Stimulated activated CD4-positive, alpha-beta T cell treated with anti-CD3 and anti-CD28 coated beads, Interleukin-4, amount 100 ng/mL, for 4 hours (primary cell): Measurements from ENCODE around the gene AREL1.

ENCODE experiments used
- DNase-seq, 2 experiments: peaks; one replicate each; pipeline ENCODE4 v3.0.0-alpha.2; 2020

AREL1 gene

DNA sequence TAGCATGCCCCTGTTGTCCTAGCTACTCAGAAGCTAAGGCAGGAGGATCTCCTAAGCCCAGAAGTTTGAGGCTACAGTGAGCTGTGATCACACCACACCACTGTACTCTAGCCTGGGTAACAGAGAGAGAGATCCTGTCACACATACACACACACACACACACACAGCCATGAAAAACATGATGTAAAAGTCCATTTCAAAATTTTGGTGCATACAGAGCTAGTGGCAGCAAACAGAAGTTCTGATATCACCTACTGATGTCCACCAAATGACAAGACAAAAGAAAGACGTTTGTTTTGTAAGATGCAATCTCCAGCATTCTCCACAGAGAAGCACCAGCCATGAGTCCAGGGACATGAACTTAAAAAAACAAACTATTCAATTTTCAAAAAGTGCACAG is 15.9 kb downstream of the AREL1 start:
- DNase-seq, result no peak

DNA sequence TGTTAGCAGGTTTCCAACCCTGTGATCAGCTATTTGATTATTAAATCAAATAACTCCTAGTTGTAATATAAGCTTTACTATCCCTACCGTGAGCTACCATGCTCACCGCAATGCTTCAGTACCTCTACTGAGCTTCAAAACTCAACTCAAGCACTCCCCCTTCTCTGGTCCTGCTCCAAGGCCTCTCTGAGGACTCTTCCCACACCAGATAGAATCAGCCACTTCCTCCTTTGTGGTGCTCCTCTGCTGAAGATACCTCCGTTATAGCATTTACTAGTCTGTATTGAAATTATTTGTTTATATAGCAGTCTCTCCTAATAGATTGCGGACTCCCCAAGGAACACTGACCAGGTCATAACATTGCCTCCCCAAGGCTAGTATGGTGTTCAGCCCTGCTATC is 17.5 kb downstream of the AREL1 start:
- DNase-seq, result no peak

DNA sequence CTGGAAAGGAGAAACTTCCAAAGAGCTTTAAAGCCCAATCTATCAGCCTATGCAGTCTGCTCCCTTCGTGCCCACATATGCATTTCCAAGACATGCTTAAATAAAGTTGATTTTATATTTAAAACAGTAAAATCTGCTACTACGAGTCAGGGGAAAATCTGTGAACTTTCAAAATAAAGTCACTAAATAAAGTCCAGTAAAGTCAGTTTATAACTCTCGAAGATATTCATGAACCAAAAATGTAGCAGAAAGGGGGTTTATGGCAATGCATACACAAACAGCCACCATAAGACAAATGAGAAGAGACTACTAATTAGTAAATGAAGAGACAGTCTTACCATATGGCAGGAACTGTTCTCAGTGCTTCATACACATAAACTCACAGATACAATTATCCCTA is 19.7 kb downstream of the AREL1 start:
- DNase-seq, result no peak

DNA sequence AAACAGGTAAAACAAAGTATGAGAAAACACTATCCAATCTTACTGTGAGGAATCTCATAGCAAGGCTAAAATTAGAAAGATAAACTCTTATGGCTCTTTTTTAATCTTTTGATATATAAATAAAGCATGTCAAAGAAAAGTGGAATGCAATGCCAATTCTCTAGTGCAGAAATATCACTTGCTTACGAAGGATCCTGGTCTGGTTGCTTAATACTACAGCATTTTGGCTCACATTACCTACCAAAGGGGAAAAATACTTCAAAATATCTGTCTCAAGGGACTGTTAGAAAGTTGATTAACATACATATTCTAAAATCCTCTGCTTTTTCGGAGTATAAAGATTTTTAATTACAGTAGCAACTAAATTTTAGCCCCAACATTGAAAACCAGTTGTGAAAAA is 21.4 kb downstream of the AREL1 start:
- DNase-seq, result no peak

DNA sequence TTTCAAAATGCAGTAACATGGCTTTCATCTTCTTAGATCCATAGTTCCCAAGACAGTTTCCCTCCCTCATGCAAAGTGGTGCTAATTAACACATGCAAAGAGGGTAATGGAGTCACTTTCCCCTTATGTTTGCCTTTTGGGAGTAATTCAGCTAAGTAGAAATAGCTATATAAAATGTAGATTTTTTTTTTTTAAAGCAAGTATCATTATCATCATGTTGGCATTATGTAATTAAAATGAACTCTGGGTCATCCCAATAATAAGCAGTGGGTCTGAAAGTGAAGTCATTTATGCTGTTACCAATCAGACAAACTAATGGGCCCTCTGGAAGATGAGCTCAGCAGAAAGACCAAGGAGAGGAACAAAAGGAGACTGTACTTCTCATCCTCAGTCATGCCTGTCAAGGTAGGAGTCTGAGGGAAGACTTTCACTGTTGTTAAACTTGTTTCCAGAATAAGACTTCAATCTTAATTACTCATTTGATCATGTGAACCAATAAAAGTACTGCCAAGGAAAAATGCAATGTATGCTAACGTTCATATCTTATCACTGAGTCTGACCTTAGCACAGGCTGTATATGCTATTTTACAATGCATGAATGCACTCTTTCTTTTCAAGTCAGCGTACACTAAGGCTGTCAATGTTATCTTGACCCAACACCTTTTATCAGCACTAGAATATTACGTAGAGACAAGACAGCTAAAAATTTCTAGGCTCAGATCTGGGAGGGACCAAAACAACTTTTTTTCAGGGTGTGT is 26.8 kb downstream of the AREL1 start:
- no peak for DNase-seq

DNA sequence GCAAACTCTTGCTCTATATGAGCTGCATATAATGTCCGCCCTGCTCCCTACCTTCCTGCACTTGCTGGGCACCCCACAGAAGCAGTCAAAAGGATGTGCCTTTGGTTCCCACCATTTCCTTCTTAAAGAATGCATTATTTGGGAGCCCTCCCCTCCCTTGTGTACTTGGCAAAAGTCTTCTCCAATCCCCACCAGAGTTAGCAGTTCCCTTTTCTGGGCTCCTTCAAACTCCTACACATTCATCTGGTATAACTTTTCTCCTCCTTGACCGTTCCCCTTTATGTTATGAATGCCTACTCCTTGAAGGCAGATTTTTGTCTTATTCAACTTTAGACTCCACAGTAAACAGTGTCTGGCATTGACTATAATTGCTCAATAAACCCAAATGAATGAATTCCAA is 27.8 kb downstream of the AREL1 start:
- DNase-seq, result no peak

DNA sequence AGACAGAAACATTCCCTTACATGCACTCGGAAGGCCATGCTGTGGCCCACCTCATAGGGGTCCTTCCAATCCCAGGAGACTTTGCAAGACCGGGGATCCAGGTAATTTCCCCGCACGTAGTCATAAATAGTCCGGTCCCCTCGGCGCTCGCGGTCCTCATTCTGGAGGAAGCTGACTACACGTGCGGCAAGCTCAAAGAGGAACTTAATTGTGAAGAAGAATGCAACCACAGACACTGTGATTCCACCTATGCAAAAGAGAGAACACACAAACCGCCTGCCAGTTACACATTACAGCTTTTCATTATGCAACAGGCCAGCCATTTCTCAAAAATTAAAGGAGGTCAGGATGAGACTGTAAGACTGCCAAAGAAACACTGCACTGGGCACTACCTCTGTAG is 28.4 kb downstream of the AREL1 start:
- DNase-seq, result no peak

DNA sequence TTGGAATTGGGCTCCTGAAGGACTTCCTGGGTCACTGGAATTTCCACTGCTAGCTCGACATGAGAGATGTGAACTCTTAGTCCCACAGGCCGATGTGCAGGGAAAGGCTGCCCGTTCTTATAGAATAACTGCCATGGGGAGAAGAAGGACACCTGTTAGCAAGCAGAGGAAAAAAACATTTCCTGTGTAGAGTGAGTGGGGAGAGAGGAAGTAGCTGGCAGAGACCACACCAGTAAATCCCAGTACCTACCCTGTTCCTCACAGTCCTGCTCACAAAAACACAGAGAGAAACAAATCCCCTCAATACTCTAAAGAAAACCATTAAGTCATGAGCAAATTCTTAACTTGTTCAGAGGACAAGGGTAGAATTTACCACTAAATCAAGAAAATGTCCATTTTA is 29.5 kb downstream of the AREL1 start:
- no peak for DNase-seq

DNA sequence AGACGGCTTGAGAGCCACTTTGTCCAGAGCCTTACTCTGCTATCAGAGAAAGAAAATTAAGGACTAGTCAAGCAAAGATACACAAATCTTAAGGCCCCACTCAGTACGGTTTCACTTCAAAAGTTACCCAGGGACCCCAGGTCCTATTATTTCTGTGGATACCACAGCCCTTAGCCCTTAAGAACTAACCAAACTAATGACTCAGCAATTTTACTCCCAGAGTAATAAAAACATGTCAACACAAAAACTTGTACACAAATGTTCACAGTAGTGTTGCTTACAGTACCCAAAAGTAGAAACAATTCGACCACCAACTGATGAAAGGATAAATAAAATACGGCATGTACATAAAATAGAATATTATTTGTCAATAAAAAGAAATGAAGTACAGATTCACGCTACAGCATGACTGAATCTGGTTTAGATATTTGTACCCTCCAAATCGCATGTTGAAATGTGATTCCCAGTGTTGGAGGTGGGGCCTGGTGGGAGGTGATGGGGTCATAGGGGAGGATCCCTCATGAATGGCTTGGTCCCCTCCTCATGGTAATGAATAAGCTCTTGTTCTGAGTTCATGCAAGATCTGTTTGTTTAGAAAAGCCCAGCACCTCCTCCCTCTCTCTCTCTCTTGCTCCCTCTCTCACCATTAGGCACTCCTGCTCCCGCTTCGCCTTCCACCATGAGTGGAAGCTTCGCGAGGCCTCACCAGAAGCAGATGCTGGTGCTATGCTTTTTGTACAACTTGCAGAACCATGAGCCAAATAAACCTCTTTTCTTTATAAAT is 30.5 kb downstream of the AREL1 start:
- no peak for DNase-seq

DNA sequence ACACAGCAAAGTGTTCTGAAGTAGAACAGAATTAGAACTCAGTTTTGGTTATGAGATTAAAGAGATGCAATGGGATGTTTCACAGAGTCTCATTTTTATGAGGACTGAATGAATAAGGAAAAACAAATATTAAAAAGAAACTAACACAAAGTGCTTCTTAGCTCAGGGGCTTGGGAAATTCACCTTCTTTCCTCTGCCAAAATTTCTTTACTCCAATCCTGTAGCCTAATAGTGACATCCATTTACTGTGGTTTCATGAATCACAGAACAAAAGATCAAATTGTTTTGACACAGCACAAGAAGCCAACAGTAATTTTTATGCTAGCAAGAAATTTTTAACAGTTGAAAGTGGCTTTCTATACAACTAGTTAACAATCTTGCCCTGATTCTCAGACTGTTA is 37.7 kb downstream of the AREL1 start:
- DNase-seq, result no peak

DNA sequence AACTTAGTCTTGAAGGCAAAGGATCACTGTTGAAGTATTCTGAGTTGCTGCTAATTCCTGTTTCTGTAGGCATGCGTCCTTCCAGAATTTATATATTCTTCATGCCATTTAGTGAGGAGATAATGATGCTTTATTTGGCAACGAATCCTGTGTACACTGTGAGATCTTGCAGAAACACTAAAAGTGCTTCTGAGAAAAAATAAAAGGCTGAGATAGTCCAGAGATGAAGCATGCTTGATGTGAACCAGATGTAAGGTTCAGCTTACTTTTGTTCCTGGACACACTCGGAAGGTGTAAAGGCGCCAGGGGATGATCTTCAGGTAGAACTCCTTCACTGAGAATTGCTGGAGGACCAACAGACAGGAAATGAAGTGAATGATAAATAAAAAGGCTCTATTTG is 39.1 kb downstream of the AREL1 start:
- DNase-seq, result no peak

DNA sequence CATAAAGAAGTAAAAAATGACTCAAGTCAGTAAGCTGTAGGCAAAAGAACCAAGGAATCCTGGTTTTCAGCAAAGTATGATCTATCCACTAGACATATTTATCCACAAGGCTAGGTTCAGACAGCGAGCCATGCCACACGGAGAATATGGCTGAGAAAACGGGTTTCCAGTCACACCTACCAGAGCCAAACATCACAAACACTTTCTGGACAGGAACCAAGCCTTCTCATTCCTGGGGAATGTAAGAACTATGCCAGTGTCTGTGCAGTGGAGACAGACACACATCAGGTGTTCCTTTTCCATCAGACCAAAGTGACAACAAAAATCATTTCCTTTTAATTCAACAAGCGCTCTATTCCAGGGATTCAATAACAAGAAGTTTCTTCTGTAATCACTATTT is 41.1 kb downstream of the AREL1 start:
- DNase-seq, result no peak

DNA sequence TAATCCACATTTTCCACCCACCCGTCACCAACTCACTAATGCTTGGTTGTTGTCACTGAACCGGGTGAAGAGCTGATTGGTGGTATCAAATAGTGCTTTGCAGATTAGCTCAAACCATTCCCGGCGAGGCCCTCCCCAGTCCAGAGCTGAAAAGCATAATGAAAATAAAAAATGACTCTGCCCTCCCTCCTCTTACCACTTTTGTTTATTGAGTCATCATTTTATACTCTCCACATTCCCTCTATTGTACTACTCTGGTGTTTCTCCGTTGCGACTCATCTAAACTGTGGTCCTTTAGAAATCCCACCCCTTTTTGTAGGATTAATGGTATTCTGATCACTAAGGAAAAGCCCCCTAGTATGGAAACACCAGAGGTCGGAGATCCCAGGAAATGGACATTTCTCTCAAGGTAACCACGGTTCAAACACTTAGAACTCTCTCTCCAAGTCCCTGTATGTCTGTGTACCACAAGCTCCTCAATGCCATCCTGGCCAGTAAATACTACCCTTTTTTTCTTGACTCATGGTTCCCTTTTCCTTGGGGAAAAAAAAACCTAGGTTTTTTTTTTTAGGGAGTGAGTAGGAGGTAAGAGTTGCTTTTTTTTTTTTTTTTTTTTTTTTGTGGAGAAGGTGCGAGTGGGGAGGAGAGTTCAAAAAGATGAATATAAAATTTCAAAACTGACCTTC is 42.0 kb downstream of the AREL1 start:
- DNase-seq, result no peak

DNA sequence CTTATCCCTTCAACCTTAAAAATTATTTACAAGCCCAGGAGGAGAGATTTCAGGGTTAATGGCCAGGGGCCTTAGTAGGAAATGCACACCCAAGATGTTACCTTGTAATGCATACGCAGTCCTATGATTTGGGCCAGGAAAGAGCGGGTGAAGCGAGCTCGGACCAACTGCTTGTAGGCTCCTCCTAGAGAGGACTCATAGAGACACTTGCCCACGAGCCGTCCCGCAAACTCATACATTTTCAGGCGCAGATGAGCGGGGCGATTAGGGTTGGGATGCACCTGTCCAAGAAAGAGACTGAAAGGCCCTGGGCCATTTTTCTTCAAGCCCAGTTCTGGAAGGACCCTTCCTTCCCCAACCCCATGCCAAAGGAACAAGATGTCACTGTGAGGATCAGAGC is 43.0 kb downstream of the AREL1 start:
- DNase-seq, result no peak

DNA sequence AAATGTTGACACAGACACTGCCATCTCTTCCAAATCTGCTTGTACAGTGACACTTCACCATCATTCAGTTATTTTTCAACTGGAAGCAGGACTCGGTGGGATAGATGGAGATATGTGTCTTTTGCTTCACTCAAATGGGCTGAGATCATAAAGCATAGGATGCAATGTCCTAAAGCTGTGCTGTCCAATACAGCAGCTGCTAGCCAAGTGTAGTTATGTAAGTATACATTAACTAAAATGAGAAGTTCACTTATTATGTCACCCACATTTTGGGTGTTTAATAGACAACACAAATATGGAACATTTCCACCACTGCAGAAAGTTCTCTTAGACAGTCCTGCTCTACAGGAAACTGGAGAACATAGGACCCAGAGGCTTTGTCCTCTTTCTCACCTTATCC is 43.6 kb downstream of the AREL1 start:
- no peak for DNase-seq

DNA sequence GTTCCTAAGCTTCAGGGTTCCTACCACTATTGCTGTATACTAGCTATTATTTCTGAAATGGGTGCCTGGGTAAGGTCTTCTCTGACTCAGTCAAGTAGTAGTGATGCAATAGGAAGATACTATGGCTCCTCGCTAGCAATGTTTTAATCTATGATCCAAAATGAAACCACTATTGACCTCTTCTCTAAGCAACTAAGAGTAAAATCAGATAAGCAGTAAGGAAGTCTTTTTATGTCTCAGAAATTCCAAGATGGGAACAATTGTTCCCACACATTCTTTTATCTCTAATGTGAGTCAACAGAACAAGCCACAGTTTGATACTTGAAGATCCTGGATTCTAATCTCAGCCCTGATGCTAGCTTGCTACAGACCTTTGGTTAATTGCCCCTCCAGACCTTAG is 45.1 kb downstream of the AREL1 start:
- no peak for DNase-seq

DNA sequence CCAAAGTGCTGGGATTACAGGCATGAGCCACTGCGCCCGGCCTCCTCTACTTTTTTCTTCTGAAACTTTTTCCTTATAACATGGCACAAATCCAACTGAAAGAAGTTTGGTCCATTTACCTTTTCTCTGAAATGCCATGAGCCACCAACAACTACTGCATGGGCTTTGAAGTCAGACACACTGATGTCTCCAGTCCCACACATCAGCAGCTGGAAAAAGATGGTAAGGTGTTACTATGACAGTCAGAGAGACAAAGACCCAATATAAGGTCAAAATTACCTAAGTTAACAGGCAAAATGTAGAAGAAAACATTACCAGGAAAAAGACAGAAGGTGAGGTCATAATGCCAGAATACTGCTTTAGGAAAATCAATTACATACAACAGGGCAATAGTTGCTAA is 48.2 kb downstream of the AREL1 start:
- DNase-seq, result no peak

DNA sequence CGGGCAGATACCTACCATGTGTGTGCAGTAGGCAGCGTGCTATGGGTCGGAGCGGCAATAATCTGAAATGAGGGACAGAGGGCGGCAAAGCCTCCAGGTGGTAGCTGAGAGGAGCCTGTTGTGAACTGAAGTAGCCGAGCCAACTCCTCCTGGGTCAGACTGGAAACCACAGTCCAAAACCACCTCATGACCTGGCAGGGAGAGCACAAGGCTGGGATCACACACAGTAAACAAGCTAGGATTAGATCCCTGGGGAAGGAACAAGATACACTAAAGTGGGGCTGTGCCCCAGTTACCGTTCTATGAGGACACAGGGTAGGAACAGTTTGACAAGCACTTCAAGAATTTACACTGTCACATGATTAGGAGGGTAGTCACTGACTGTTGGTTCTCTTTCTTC is 49.0 kb downstream of the AREL1 start:
- no peak for DNase-seq

DNA sequence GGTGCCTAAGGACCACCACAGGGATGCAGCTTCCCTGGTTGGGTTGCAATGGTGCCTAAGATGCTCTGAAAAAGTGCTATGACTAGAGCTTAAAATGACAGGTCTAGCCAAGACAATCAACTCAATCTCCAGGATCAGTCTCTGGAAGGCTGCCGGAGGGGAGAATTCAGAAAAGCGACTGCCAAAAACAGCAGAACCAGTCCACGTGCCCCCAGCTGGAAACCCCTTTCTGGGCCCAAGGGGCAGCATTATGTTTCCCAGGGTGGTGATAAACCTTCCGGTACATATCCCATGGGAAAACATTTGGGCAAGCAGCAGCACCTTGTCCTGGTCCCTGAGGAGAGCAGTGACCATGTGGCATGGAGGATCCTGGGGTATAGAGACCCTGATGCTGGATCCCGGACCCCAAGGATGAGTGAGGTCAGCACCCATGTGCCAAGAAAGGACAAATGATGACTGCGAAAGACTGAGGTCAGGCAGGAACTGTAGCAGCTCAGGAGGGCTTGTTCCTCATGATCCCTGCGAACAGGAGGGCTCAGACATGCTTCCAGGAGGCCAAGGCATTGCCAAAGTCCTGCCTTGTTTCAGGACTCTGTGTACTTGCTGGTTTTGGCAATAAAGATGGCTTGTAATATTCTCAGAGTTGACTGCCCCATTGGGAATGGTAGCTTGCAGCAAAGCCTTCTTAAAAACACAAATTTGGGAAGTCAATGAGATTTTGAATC is 51.0 kb downstream of the AREL1 start:
- DNase-seq, result no peak

DNA sequence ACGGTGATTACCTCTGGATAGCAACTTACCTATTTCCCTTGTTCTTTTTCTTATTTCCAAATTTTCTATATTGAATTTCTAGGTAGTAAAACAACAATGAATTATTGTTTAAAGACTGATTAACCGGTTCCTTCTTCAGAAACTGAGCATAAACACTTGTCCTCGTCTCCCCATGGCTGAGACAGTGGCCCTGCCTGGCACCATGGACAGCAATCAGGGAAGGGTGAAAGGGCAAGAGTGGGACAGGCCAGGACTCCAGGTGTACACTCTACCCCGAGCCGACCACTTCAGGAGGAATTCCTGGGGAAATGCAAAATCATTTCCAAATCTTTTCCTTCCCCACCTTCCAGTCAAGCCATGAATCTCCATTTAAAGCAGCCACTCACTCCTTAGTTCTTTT is 52.0 kb downstream of the AREL1 start:
- DNase-seq, result no peak

DNA sequence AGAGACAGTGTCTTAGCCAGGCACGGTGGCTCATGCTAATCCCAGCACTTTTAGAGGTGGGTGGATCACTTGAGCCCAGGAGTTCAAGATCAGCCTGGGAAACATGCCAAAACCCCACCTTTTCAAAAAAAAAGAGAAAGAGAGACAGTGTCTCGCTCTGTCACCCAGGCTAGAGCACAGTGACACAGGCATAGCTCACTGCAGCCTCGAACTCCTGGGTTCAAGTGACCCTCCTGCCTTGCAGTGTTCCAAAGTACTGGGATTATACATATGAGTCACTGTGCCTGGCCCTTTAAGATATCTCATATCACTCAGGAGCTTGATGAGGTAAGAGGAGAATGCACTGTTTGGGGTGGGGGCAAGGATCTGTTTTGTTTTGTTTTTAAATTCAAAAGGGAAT is 52.7 kb downstream of the AREL1 start:
- DNase-seq, result no peak

DNA sequence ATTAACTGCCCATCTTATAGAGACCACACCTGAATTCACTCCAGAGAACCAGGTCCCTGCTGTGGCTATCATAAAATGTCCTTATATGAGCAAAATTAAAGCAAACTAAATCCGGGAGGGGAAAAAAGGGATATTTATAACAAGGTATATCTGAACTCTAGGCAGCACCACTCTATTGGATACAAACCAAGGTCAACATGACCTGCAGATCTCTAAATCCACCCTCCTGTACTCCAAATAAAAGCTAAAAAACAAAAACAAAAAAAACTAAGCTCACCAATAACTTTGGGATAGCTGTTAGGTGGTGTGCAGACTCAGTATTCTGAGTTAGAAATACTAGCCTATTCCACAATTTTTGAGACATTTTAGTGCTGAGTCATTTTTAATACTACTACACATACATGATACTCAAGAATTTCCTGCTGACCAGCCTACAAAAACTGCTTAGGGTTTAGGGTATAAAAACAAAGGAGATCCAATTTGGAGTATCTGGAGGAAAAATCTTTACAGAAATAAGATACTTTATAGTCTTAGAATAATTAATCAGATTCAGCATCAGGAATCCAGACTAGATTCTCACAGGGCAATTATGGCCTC is 54.2 kb downstream of the AREL1 start:
- DNase-seq, result no peak

DNA sequence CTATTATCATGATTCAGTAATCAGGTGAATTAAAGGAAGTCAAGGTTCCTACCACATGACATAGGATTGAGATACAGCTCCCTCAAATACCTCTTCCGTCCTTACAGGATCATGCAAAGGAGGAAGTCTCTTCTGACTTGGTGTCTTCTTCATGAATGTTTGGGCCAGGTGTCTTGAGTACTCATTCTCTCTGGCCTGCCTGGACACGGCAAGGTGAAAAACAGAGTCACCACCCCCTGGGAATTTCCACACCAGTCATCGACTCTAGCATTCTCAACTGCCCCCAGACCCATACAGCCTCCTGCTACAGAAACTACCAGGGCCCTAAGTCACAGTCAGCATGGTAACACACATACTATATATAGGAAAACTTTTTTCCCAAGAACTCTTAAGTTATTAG is 55.9 kb downstream of the AREL1 start:
- no peak for DNase-seq
